K562 (cell line): ENCODE measurements around the gene FAM114A2. TPM values are rescaled to one million over a fixed set of nuclear protein-coding genes. Genes with fewer than 3 reads are reported as not detected.

Experiments used
- BRF1 ChIP-seq: IDR thresholded peaks from 3 replicates; pipeline ENCODE4 v1.6.1; 2011; ENCODE audit warnings: borderline replicate concordance, mild to moderate bottlenecking; ENCODE audit not compliant: insufficient read length; ENCODE audit errors: extremely low read depth
- ELF2 ChIP-seq: fragments of 250-450 bp; sonication (Bioruptor Pico); IDR thresholded peaks from 2 replicates; pipeline ENCODE4 v1.5.0; 2021; ENCODE audit warnings: mild to moderate bottlenecking
- EP400 ChIP-seq: fragments of 450-650 bp; IDR thresholded peaks from 2 replicates; pipeline ENCODE4 v1.6.1; 2017; ENCODE audit warnings: antibody characterized with exemption, mild to moderate bottlenecking, moderate library complexity
- ESRRA ChIP-seq: fragments of 450-650 bp; IDR thresholded peaks from 2 replicates; pipeline ENCODE4 v1.6.1; 2014; ENCODE audit warnings: low read depth, mild to moderate bottlenecking, moderate library complexity, borderline replicate concordance
- ETV6 ChIP-seq, 3 experiments: fragments of 150-350 bp in 1 of 3; sonication (generic) in 1 of 3; formaldehyde crosslinking in 1 of 3; IDR thresholded peaks; 2 replicates each; pipeline versions ENCODE4 v1.6.1 to v1.8.0; 2014 to 2022; ENCODE audit warnings: borderline replicate concordance in 2 of 3, low read depth in 2 of 3, antibody characterized with exemption in 1 of 3, low read length in 1 of 3, mild to moderate bottlenecking in 1 of 3, missing genetic modification reagents in 1 of 3
- FOXP1 ChIP-seq: sonication (generic); formaldehyde crosslinking; IDR thresholded peaks from 2 replicates; pipeline ENCODE4 v1.8.0; 2022; ENCODE audit warnings: mild to moderate bottlenecking, missing genetic modification reagents
- HDAC2 ChIP-seq: fragments of 450-650 bp; IDR thresholded peaks from 2 replicates; pipeline ENCODE4 v1.6.1; 2016; ENCODE audit warnings: mild to moderate bottlenecking
- KDM4B ChIP-seq, 2 experiments: fragments of 450-650 bp in 1 of 2; sonication (generic) in 1 of 2; IDR thresholded peaks; 2 replicates each; pipeline ENCODE4 v1.6.1; 2016 to 2017; ENCODE audit warnings: borderline replicate concordance in 2 of 2, antibody characterized with exemption in 1 of 2, low read depth in 1 of 2, mild to moderate bottlenecking in 1 of 2
- NFRKB ChIP-seq: fragments of 450-650 bp; IDR thresholded peaks from 2 replicates; pipeline ENCODE4 v1.6.1; 2016; ENCODE audit warnings: low read depth
- NR2C2 ChIP-seq, 2 experiments: fragments of 200-800 bp in 1 of 2; sonication (Bioruptor generic) in 1 of 2; sonication (generic) in 1 of 2; formaldehyde crosslinking in 1 of 2; IDR thresholded peaks; 2 replicates each; pipeline versions ENCODE4 v1.6.1 to v1.8.0; 2016 to 2022; ENCODE audit warnings: mild to moderate bottlenecking in 1 of 2, missing compliant biosample characterization in 1 of 2, missing genetic modification characterization in 1 of 2, missing genetic modification reagents in 1 of 2
- PCBP1 ChIP-seq: fragments of 200-400 bp; formaldehyde crosslinking; IDR thresholded peaks from 2 replicates; pipeline ENCODE4 v1.6.1; 2018; ENCODE audit warnings: mild to moderate bottlenecking, low read depth, low read length; ENCODE audit not compliant: poor library complexity, severe bottlenecking
- PHF21A ChIP-seq: fragments of 450-650 bp; IDR thresholded peaks from 2 replicates; pipeline ENCODE4 v1.6.1; 2017; ENCODE audit warnings: low read depth, borderline replicate concordance
- SOX6 ChIP-seq: fragments of 450-650 bp; IDR thresholded peaks from 2 replicates; pipeline ENCODE4 v1.6.1; 2014; ENCODE audit warnings: mild to moderate bottlenecking
- TEAD1 ChIP-seq, 2 experiments: fragments of 450-650 bp in 1 of 2; sonication (generic) in 1 of 2; formaldehyde crosslinking; IDR thresholded peaks; 2 replicates each; pipeline versions ENCODE4 v1.4.0 to v1.8.0; 2020 to 2022; ENCODE audit warnings: mild to moderate bottlenecking in 2 of 2, missing genetic modification reagents in 1 of 2
- ZBED1 ChIP-seq: IDR thresholded peaks from 2 replicates; pipeline ENCODE4 v1.6.1; 2014
- ZNF212 ChIP-seq: fragments of 450-650 bp; formaldehyde crosslinking; IDR thresholded peaks from 2 replicates; pipeline ENCODE4 v1.4.0; 2020; ENCODE audit warnings: mild to moderate bottlenecking
- polyA plus RNA-seq, 8 experiments: library from polyadenylated mRNA; depleted of rRNA in 4 of 8; stranded (reverse) in 5 of 8; unstranded in 3 of 8; fragments of >200 nt; fragmentation: Nextera tagmentation in 2 of 8; fragmentation: Illumina TruSeq in 1 of 8; extraction: Ambion mirVana in 2 of 8; extraction: Trizol in 1 of 8; gene quantifications; 2 replicates each; pipeline versions ENCODE4 v1.2.1 to v1.2.3, GENCODE V29; 2011 to 2014; ENCODE audit warnings: inconsistent platforms in 1 of 8, missing spikeins in 1 of 8
- total RNA-seq, 7 experiments: library from RNA; depleted of rRNA in 6 of 7; stranded (reverse); fragments of >200 nt in 6 of 7; fragmentation: Illumina TruSeq in 2 of 7; extraction: Trizol in 2 of 7; gene quantifications; 2 replicates each; pipeline versions ENCODE4 v1.2.1 to v1.2.3, GENCODE V29; 2011 to 2021; ENCODE audit warnings: low replicate concordance in 1 of 7
- TF ChIP-seq, protein P1 (sequence below): fragments of 200-800 bp; sonication (Bioruptor generic); IDR thresholded peaks from 2 replicates; pipeline ENCODE4 v1.6.1; 2016; ENCODE audit warnings: missing genetic modification characterization, missing compliant biosample characterization
- TF ChIP-seq, protein P2 (sequence below): sonication (generic); formaldehyde crosslinking; IDR thresholded peaks from 2 replicates; pipeline ENCODE4 v1.8.0; 2023; ENCODE audit warnings: mild to moderate bottlenecking, missing genetic modification reagents

FAM114A2 gene
- total and polyA plus RNA-seq, 9 of the 15 experiments (the other 6 are each of a cell fraction or from before 2014, with no cell fraction given), result 14.4 to 28.1 (median 21.2) TPM

DNA sequence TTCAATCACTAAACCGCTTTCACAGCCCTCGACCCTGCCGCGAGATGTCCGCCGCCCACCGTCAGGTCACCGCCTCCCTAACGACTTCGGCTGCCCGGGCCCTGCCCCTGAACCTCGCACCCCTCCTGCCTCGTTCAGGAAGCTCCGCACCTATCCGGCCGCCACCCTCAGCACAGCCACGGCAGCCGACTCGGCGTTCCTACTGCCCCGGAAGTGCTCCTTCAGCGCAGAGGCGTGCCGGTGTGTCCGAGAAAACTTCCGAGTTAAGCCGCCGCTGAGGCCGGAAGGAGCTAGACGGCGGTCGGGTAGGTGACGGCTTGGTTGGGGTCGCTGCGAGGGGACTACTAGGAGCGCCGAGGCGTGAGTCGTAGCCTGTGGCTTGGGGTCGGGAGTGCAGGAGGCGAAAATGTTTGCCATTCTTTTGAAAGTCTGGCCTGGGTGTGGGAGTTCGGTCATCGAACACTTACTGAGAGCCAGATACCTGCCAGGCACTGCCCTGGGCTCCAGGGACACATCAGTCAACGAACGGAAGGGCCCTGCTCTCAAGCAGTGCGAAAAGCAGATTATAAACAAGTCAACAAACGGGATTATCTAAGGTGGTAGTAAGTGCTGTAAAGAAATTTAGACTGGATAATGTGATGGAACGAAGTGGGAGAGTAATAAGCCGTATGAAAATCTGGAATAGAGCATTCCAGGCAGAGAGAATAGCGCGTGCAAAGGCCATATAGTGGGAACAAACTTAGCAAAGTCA is at the start of gene FAM114A2, which contains the start of gene MFAP3 (continued):
- TF ChIP-seq, protein P1, sequence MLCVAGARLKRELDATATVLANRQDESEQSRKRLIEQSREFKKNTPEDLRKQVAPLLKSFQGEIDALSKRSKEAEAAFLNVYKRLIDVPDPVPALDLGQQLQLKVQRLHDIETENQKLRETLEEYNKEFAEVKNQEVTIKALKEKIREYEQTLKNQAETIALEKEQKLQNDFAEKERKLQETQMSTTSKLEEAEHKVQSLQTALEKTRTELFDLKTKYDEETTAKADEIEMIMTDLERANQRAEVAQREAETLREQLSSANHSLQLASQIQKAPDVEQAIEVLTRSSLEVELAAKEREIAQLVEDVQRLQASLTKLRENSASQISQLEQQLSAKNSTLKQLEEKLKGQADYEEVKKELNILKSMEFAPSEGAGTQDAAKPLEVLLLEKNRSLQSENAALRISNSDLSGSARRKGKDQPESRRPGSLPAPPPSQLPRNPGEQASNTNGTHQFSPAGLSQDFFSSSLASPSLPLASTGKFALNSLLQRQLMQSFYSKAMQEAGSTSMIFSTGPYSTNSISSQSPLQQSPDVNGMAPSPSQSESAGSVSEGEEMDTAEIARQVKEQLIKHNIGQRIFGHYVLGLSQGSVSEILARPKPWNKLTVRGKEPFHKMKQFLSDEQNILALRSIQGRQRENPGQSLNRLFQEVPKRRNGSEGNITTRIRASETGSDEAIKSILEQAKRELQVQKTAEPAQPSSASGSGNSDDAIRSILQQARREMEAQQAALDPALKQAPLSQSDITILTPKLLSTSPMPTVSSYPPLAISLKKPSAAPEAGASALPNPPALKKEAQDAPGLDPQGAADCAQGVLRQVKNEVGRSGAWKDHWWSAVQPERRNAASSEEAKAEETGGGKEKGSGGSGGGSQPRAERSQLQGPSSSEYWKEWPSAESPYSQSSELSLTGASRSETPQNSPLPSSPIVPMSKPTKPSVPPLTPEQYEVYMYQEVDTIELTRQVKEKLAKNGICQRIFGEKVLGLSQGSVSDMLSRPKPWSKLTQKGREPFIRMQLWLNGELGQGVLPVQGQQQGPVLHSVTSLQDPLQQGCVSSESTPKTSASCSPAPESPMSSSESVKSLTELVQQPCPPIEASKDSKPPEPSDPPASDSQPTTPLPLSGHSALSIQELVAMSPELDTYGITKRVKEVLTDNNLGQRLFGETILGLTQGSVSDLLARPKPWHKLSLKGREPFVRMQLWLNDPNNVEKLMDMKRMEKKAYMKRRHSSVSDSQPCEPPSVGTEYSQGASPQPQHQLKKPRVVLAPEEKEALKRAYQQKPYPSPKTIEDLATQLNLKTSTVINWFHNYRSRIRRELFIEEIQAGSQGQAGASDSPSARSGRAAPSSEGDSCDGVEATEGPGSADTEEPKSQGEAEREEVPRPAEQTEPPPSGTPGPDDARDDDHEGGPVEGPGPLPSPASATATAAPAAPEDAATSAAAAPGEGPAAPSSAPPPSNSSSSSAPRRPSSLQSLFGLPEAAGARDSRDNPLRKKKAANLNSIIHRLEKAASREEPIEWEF (CRISPR knock-in tag), result no peak
- TF ChIP-seq BRF1 (no peak), NR2C2 (CRISPR knock-in tag; IDR thresholded peaks at IDR 0.05) (peak; percentile 100), NR2C2 (tag; IDR thresholded peaks at IDR 0.05) (peak; percentile 100), PHF21A (peak; percentile 39; the same call in 1 of the 2 replicates), ESRRA (peak; percentile 52; the same call in 1 of the 2 replicates), ELF2 (CRISPR knock-in tag) (peak; percentile 84), EP400 (peak; percentile 92), SOX6 (peak; percentile 51), ZBED1 (0 out of 2 replicates have a peak, but pooled peaks have one; percentile 40), ETV6 (IDR thresholded peaks at IDR 0.05; ENCODE audit: borderline replicate concordance in 1 of 2, low read depth in 2 of 2, low read length in 1 of 2) (0 out of 4 replicates have a peak, but pooled peaks of 1 of the 2 experiments have one; percentile 27), ETV6 (CRISPR knock-in tag; IDR thresholded peaks at IDR 0.05; ENCODE audit: borderline replicate concordance) (peak; percentile 84; the same call in 1 of the 2 replicates), ZNF212 (no peak), KDM4B (IDR thresholded peaks at IDR 0.05; ENCODE audit: borderline replicate concordance in 2 of 2, low read depth in 1 of 2) (peak in 1 of 2 experiments; percentile 96; a peak in 2 of 4 replicates), FOXP1 (no peak), TEAD1 (CRISPR knock-in tag; IDR thresholded peaks at IDR 0.05) (0 out of 4 replicates have a peak, but pooled peaks of 1 of the 2 experiments have one; percentile 43), NFRKB (no peak; the same call in 1 of the 2 replicates), HDAC2 (peak; percentile 52; the same call in 1 of the 2 replicates), PCBP1 (peak; percentile 45)
- TF ChIP-seq, protein P2, sequence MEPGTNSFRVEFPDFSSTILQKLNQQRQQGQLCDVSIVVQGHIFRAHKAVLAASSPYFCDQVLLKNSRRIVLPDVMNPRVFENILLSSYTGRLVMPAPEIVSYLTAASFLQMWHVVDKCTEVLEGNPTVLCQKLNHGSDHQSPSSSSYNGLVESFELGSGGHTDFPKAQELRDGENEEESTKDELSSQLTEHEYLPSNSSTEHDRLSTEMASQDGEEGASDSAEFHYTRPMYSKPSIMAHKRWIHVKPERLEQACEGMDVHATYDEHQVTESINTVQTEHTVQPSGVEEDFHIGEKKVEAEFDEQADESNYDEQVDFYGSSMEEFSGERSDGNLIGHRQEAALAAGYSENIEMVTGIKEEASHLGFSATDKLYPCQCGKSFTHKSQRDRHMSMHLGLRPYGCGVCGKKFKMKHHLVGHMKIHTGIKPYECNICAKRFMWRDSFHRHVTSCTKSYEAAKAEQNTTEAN (CRISPR knock-in tag), result peak; percentile 66; the same call in 1 of the 2 replicates
